ENCODE measurements around the gene MC1R. TPM values are rescaled to one million over a fixed set of nuclear protein-coding genes. Genes with fewer than 3 reads are reported as not detected.

MC1R gene
- total and polyA plus RNA-seq, 2 of the 4 experiments (the other 2 are of a cell fraction), result 3.8 to 9.5 TPM

GRCh38 chr16:89890886-89891657 lies 27.6 kb upstream of the MC1R start:
- H3K9me1 ChIP-seq (ENCODE audit: insufficient read depth, low read length), result peaks cover 4% of the 10 kb centered on the region
- no peak overlapping the region for H4K91ac ChIP-seq (ENCODE audit: insufficient read depth, low read depth, low read length)
- no peak overlapping the region for H2BK5ac ChIP-seq (ENCODE audit: low read depth, low read length, poor library complexity, severe bottlenecking)
- H3K27me3 ChIP-seq (ENCODE audit: control insufficient read depth, insufficient read depth, low read length), result no peaks in the 10 kb centered on the region
- no peaks in the 10 kb centered on the region for H3K9me3 ChIP-seq (ENCODE audit: control insufficient read depth, insufficient read depth, low read length)
- H3K9ac ChIP-seq (ENCODE audit: low read depth, low read length), result no peak overlapping the region
- POLR2A ChIA-PET (ENCODE audit: unreplicated experiment), result no interaction called here
- peak overlapping the region; percentile 28 for H2AK9ac ChIP-seq (replicated peaks; ENCODE audit: low read depth, low read length, poor library complexity)
- no peak overlapping the region for H3K4me3 ChIP-seq (ENCODE audit: insufficient read depth, low read depth, low read length)
- no peak overlapping the region for H3K27ac ChIP-seq (ENCODE audit: insufficient read depth, low read length)
- no peak overlapping the region for H2BK15ac ChIP-seq (ENCODE audit: low read depth, low read length)
- H3K36me3 ChIP-seq (ENCODE audit: control insufficient read depth, insufficient read depth, low read length), result peaks cover 66% of the 10 kb centered on the region
- H4K5ac ChIP-seq (ENCODE audit: low read depth, low read length), result no peak overlapping the region
- no peak overlapping the region for H4K8ac ChIP-seq (ENCODE audit: low read depth in 2 of 2, low read length in 2 of 2)
- no peak overlapping the region for H3K4me2 ChIP-seq (ENCODE audit: low read depth, low read length)
- in situ Hi-C loops (cut with MboI; ENCODE audit: low sequenced_read_pairs) (no loop called here), dilution Hi-C loops (cut with HindIII; ENCODE audit: low sequenced_read_pairs, unreplicated experiment) (no loop called here), intact Hi-C loops (cut with micrococcal nuclease) (no loop called here)
- H2BK20ac ChIP-seq (ENCODE audit: low read depth, low read length), result no peak overlapping the region
- H2BK120ac ChIP-seq (ENCODE audit: low read depth, low read length), result no peak overlapping the region
- no peak overlapping the region for H2AFZ ChIP-seq (replicated peaks; ENCODE audit: low read length, poor library complexity)
- CTCF ChIA-PET, result no interaction called here
- H3K4ac ChIP-seq (ENCODE audit: low read depth, low read length), result no peak overlapping the region
- no TSS peak for BruUV-seq (replicated peaks)
- H3K18ac ChIP-seq (ENCODE audit: low read depth, low read length), result no peak overlapping the region
- ATAC-seq (ENCODE audit: low read depth), result no peak
- 100% methylated on average over 6 of the region's 16 CpGs; no CpG with 5 or more reads in 1 of the 2 experiments for WGBS, 2 experiments (ENCODE audit: extremely low coverage in 2 of 2, insufficient read length in 1 of 2)
- H4K20me1 ChIP-seq (ENCODE audit: insufficient read depth, low read length), result peaks cover 47% of the 10 kb centered on the region
- H3K23ac ChIP-seq (ENCODE audit: low read depth, low read length), result no peak overlapping the region
- no peak overlapping the region for H3K14ac ChIP-seq (replicated peaks; ENCODE audit: low read depth, low read length)
- H3K79me1 ChIP-seq (ENCODE audit: low read depth in 1 of 2, low read length in 2 of 2), result peaks cover 15 to 49% of the 10 kb centered on the region in 2 experiments
- TF ChIP-seq MXI1 (IDR thresholded peaks at IDR 0.05; ENCODE audit: borderline replicate concordance, low read depth, low read length) (no peak), RCOR1 (IDR thresholded peaks at IDR 0.05; ENCODE audit: insufficient replicate concordance, low read length) (no peak), MAZ (IDR thresholded peaks at IDR 0.05; ENCODE audit: borderline replicate concordance, low read depth, low read length) (no peak), FOS (IDR thresholded peaks at IDR 0.05; ENCODE audit: low read depth, low read length) (no peak), NFE2L2 (IDR thresholded peaks at IDR 0.05; ENCODE audit: low read depth, low read length) (no peak), CTCF (conservative IDR thresholded peaks at IDR 0.05; ENCODE audit: low read depth, low read length) (no peak), BHLHE40 (IDR thresholded peaks at IDR 0.05; ENCODE audit: low read depth, low read length) (no peak), RFX5 (IDR thresholded peaks at IDR 0.05; ENCODE audit: low read depth, low read length) (no peak), CHD1 (IDR thresholded peaks at IDR 0.05; ENCODE audit: low read depth, low read length) (no peak), POLR2A (IDR thresholded peaks at IDR 0.05; ENCODE audit: low read depth, low read length) (no peak), RAD21 (IDR thresholded peaks at IDR 0.05; ENCODE audit: low read length) (no peak), ELK1 (IDR thresholded peaks at IDR 0.05; ENCODE audit: borderline replicate concordance, low read depth, low read length) (no peak), USF2 (IDR thresholded peaks at IDR 0.05; ENCODE audit: low read depth, low read length) (no peak), SMC3 (IDR thresholded peaks at IDR 0.05; ENCODE audit: low read depth, low read length) (no peak), CEBPB (IDR thresholded peaks at IDR 0.05; ENCODE audit: low read depth, low read length) (no peak), MAFK (IDR thresholded peaks at IDR 0.05; ENCODE audit: low read depth, low read length) (no peak)
- no peaks in the 10 kb centered on the region for H3K4me1 ChIP-seq (ENCODE audit: control insufficient read depth, insufficient read depth, low read length)
- H3K56ac ChIP-seq (ENCODE audit: extremely low read depth, insufficient read depth, low read length), result no peak overlapping the region
- DNase-seq, result no peak
- no peak overlapping the region for H2AK5ac ChIP-seq (ENCODE audit: low read depth, low read length)

Measured in IMR-90 (cell line).